ENCODE measurements around the gene KCNC2. TPM values are rescaled to one million over a fixed set of nuclear protein-coding genes. Genes with fewer than 3 reads are reported as not detected.

KCNC2 gene
- total RNA-seq, 1 experiment from 2014 or later = not detected

GRCh38 chr12:75116646-75117198 is 92.9 kb downstream of the KCNC2 start:
- Mint-ChIP-seq H3K4me1 (ENCODE audit: low read depth, unreplicated experiment) (no peaks in the 10 kb centered on the region), H3K9me3 (ENCODE audit: low read depth, unreplicated experiment) (no peaks in the 10 kb centered on the region), H3K27me3 (ENCODE audit: unreplicated experiment) (no peaks in the 10 kb centered on the region), H3K4me3 (ENCODE audit: low read depth, unreplicated experiment) (no peak overlapping the region), H3K27ac (ENCODE audit: unreplicated experiment) (no peak overlapping the region), H3K36me3 (ENCODE audit: insufficient read depth, unreplicated experiment) (no peaks in the 10 kb centered on the region)
- intact Hi-C loops (cut with micrococcal nuclease; ENCODE audit: unreplicated experiment) = no loop called here
- no TSS peak for BruUV-seq (replicated peaks)
- no peak for DNase-seq
- CTCF ChIA-PET = no interaction called here
- no peak for TF ChIP-seq CTCF (IDR thresholded peaks at IDR 0.05; ENCODE audit: unreplicated experiment)

GRCh38 chr12:75115748-75116147 is 93.9 kb downstream of the KCNC2 start:
- TF ChIP-seq CTCF (IDR thresholded peaks at IDR 0.05; ENCODE audit: unreplicated experiment) = no peak
- Mint-ChIP-seq H3K4me1 (ENCODE audit: low read depth, unreplicated experiment) (no peaks in the 10 kb centered on the region), H3K4me3 (ENCODE audit: low read depth, unreplicated experiment) (no peak overlapping the region), H3K36me3 (ENCODE audit: insufficient read depth, unreplicated experiment) (no peaks in the 10 kb centered on the region), H3K27ac (ENCODE audit: unreplicated experiment) (no peak overlapping the region), H3K27me3 (ENCODE audit: unreplicated experiment) (no peaks in the 10 kb centered on the region), H3K9me3 (ENCODE audit: low read depth, unreplicated experiment) (no peaks in the 10 kb centered on the region)
- CTCF ChIA-PET = no interaction called here
- BruUV-seq (replicated peaks) = no TSS peak
- no peak for DNase-seq
- intact Hi-C loops (cut with micrococcal nuclease; ENCODE audit: unreplicated experiment) = no loop called here

- Mint-ChIP-seq H3K9me3 (ENCODE audit: low read depth, unreplicated experiment) (no peaks in the 10 kb centered on the region), H3K36me3 (ENCODE audit: insufficient read depth, unreplicated experiment) (no peaks in the 10 kb centered on the region), H3K27me3 (ENCODE audit: unreplicated experiment) (no peaks in the 10 kb centered on the region), H3K4me1 (ENCODE audit: low read depth, unreplicated experiment) (no peaks in the 10 kb centered on the region), H3K4me3 (ENCODE audit: low read depth, unreplicated experiment) (no peak overlapping the region), H3K27ac (ENCODE audit: unreplicated experiment) (no peak overlapping the region)
- BruUV-seq (replicated peaks) = no TSS peak
- DNase-seq = no peak
- no peak for TF ChIP-seq CTCF (IDR thresholded peaks at IDR 0.05; ENCODE audit: unreplicated experiment)
- intact Hi-C loops (cut with micrococcal nuclease; ENCODE audit: unreplicated experiment) = no loop called here
- CTCF ChIA-PET = no interaction called here
These were observed 105.8 kb downstream of the KCNC2 start for GRCh38 chr12:75103822-75104221.

GRCh38 chr12:75101781-75102180 is 107.9 kb downstream of the KCNC2 start:
- BruUV-seq (replicated peaks) = no TSS peak
- Mint-ChIP-seq H3K4me1 (ENCODE audit: low read depth, unreplicated experiment) (no peaks in the 10 kb centered on the region), H3K4me3 (ENCODE audit: low read depth, unreplicated experiment) (no peak overlapping the region), H3K27ac (ENCODE audit: unreplicated experiment) (no peak overlapping the region), H3K27me3 (ENCODE audit: unreplicated experiment) (no peaks in the 10 kb centered on the region), H3K36me3 (ENCODE audit: insufficient read depth, unreplicated experiment) (no peaks in the 10 kb centered on the region), H3K9me3 (ENCODE audit: low read depth, unreplicated experiment) (no peaks in the 10 kb centered on the region)
- intact Hi-C loops (cut with micrococcal nuclease; ENCODE audit: unreplicated experiment) = no loop called here
- CTCF ChIA-PET = no interaction called here
- TF ChIP-seq CTCF (IDR thresholded peaks at IDR 0.05; ENCODE audit: unreplicated experiment) = no peak
- no peak for DNase-seq
